ENCODE measurements around the gene FARP1. TPM values are rescaled to one million over a fixed set of nuclear protein-coding genes. Genes with fewer than 3 reads are reported as not detected.

FARP1 gene
- total and polyA plus RNA-seq, 2 of the 8 experiments (the other 6 are each of a cell fraction or from before 2014, with no cell fraction given) = 24.7 to 104 TPM

- 75% methylated on average over 13 of the region's 13 CpGs; no CpG with 5 or more reads in 1 of the 2 experiments for WGBS, 2 experiments (ENCODE audit: extremely low coverage in 1 of 2, insufficient coverage in 1 of 2, insufficient read length in 1 of 2, insufficient replicate concordance in 2 of 2, low coverage in 1 of 2, low lambda C conversion rate in 2 of 2, missing lambda C conversion rate in 1 of 2)
- no peak overlapping the region for H4K8ac ChIP-seq (ENCODE audit: extremely low read depth, insufficient read depth, low read length)
- ChIA-PET POLR2A (ENCODE audit: partially characterized antibody) (interaction anchor here (0.8 to 2.3 kb wide), 2 partner anchors 9 to 22 kb away, joined by 3 to 18 read pairs; no protein-coding TSS in a partner anchor), CTCF (ENCODE audit: partially characterized antibody) (interaction anchor here (0.6 to 5.0 kb wide), 4 partner anchors 10 to 176 kb away, joined by 3 to 28 read pairs (median 3); no protein-coding TSS in a partner anchor)
- peaks cover 17 to 33% of the 10 kb centered on the region in 2 experiments for H4K20me1 ChIP-seq (replicated peaks in 1 of 2; ENCODE audit: control insufficient read depth in 1 of 2, insufficient read depth in 2 of 2, low read length in 2 of 2)
- H3K4me1 ChIP-seq (replicated peaks in 1 of 4; ENCODE audit: control insufficient read depth in 3 of 4, insufficient read depth in 4 of 4, low read length in 3 of 4) = peaks cover 7 to 40% (median 24%) of the 10 kb centered on the region in 4 experiments
- H3K9me3 ChIP-seq (ENCODE audit: insufficient read depth in 2 of 2, low read depth in 1 of 2, low read length in 1 of 2) = no peaks in the 10 kb centered on the region
- H3K4me2 ChIP-seq (ENCODE audit: insufficient read depth in 1 of 2, low read depth in 2 of 2, low read length in 2 of 2) = peak overlapping the region; percentile 27 to 65
- no peak overlapping the region for H3K14ac ChIP-seq (ENCODE audit: insufficient read length)
- H2BK120ac ChIP-seq (replicated peaks; ENCODE audit: low read depth, low read length) = no peak overlapping the region
- H3K56ac ChIP-seq (replicated peaks; ENCODE audit: insufficient read length, low read depth, low read length) = no peak overlapping the region
- peak overlapping the region; percentile 37; the same call in 1 of the 2 replicates for H2BK20ac ChIP-seq (ENCODE audit: low read length)
- FAIRE-seq (no peak), DNase-seq (ENCODE audit: low read depth in 1 of 2, low spot score in 2 of 2) (no peak)
- H4K91ac ChIP-seq (replicated peaks; ENCODE audit: insufficient read length, low read length) = no peak overlapping the region
- peaks cover 7 to 70% of the 10 kb centered on the region in 2 experiments; a peak in 3 of 4 replicates for H3K79me2 ChIP-seq (ENCODE audit: control insufficient read depth in 1 of 2, insufficient read depth in 2 of 2, low read length in 2 of 2)
- H3K18ac ChIP-seq (ENCODE audit: extremely low read depth, low read length) = peak overlapping the region; percentile 66
- TF ChIP-seq TAF1 (IDR thresholded peaks at IDR 0.05; ENCODE audit: low read depth, low read length) = no peak
- peak in 1 of 2 experiments; percentile 20; a peak in 1 of 3 replicates for TF ChIP-seq POLR2A (IDR thresholded peaks at IDR 0.05; ENCODE audit: control extremely low read depth in 1 of 2, low read depth in 2 of 2, low read length in 2 of 2)
- TF ChIP-seq YY1 (IDR thresholded peaks at IDR 0.05; ENCODE audit: low read depth, low read length) = no peak
- TF ChIP-seq SAP30 (IDR thresholded peaks at IDR 0.05; ENCODE audit: insufficient read depth, insufficient replicate concordance, low read length) = no peak
- H2BK5ac ChIP-seq (ENCODE audit: low read depth, low read length) = peak overlapping the region; percentile 69; the same call in 1 of the 2 replicates
- H2AFZ ChIP-seq (ENCODE audit: low read length) = no peak overlapping the region
- no peak overlapping the region for H4K5ac ChIP-seq (ENCODE audit: insufficient read length, low read depth, low read length)
- H2BK12ac ChIP-seq (ENCODE audit: low read depth, low read length) = peak overlapping the region; percentile 85
- no peaks in the 10 kb centered on the region for H3K27me3 ChIP-seq (replicated peaks in 1 of 4; ENCODE audit: control insufficient read depth in 3 of 4, extremely low read depth in 1 of 4, insufficient read depth in 3 of 4, low read length in 3 of 4)
- H3K4me3 ChIP-seq (ENCODE audit: extremely low read depth in 1 of 4, insufficient read depth in 2 of 4, low read depth in 3 of 4, low read length in 4 of 4) = peak overlapping the region in 2 of 4 experiments; percentile 6 to 33; a peak in 2 of 8 replicates
- H3K27ac ChIP-seq (ENCODE audit: low read depth, low read length) = no peak overlapping the region
- no peak overlapping the region for H3K23ac ChIP-seq (ENCODE audit: insufficient read length)
- H3K9ac ChIP-seq (replicated peaks in 1 of 4; ENCODE audit: extremely low read depth in 1 of 4, low read depth in 3 of 4, low read length in 3 of 4) = peak overlapping the region in 1 of 4 experiments; percentile 13; a peak in 1 of 7 replicates
- no peaks in the 10 kb centered on the region for H3K23me2 ChIP-seq (ENCODE audit: low read depth, low read length)
- H3K36me3 ChIP-seq (ENCODE audit: control insufficient read depth in 2 of 4, insufficient read depth in 4 of 4, low read length in 3 of 4) = peaks cover 2 to 21% (median 10%) of the 10 kb centered on the region in 4 experiments; a peak in 7 of 8 replicates
- no peak overlapping the region for H2AK5ac ChIP-seq (ENCODE audit: low read depth, low read length)
- peak overlapping the region; percentile 25 for H3K4ac ChIP-seq (replicated peaks; ENCODE audit: insufficient read length, low read depth, low read length)
- H2BK15ac ChIP-seq (ENCODE audit: low read length) = no peak overlapping the region
- H3K79me1 ChIP-seq (ENCODE audit: low read depth, low read length) = peaks cover 16% of the 10 kb centered on the region
Measured at GRCh38 chr13:98476538-98476966, 333.7 kb downstream of the FARP1 start.

Measured in H1 (cell line).